Spleen (tissue), 11 donors: Measurements from ENCODE around the gene COL5A2. TPM values are rescaled to one million over a fixed set of nuclear protein-coding genes. Genes with fewer than 3 reads are reported as not detected.

Source experiments
- DNase-seq: peaks from one replicate; pipeline ENCODE4 v3.0.0-alpha.2; 2020
- H3K27ac ChIP-seq, 8 donors: fragments of 200-600 bp; sonication (generic) in 7 of 8; 1 replicate in 4 of 8; 2 replicates in 4 of 8; pipeline versions ENCODE4 v1.5.0 to v1.8.0; 2016 to 2021; ENCODE audit warnings: inconsistent platforms in 4 of 8, mild to moderate bottlenecking in 4 of 8, moderate library complexity in 1 of 8
- H3K27me3 ChIP-seq, 7 donors: fragments of 200-600 bp; sonication (generic) in 6 of 7; replicated peaks in 1 of 7; 1 replicate in 4 of 7; 2 replicates in 3 of 7; pipeline versions ENCODE4 v1.5.0 to v1.8.0; 2016 to 2021; ENCODE audit warnings: inconsistent platforms in 3 of 7, mild to moderate bottlenecking in 1 of 7
- H3K36me3 ChIP-seq, 6 donors: fragments of 200-600 bp; sonication (generic) in 5 of 6; 1 replicate in 4 of 6; 2 replicates in 2 of 6; pipeline versions ENCODE4 v1.5.0 to v1.8.0; 2016 to 2021; ENCODE audit warnings: inconsistent platforms in 2 of 6
- H3K4me1 ChIP-seq, 6 donors: fragments of 200-600 bp; sonication (generic) in 5 of 6; 1 replicate in 3 of 6; 2 replicates in 3 of 6; pipeline versions ENCODE4 v1.5.0 to v1.8.0; 2016 to 2021; ENCODE audit warnings: inconsistent platforms in 3 of 6
- H3K4me3 ChIP-seq, 8 donors: fragments of 200-600 bp; sonication (generic) in 7 of 8; 1 replicate in 4 of 8; 2 replicates in 4 of 8; pipeline versions ENCODE4 v1.5.0 to v1.8.0; 2016 to 2021; ENCODE audit warnings: inconsistent platforms in 4 of 8, mild to moderate bottlenecking in 4 of 8, moderate library complexity in 2 of 8
- H3K9me3 ChIP-seq, 8 donors: fragments of 200-600 bp; sonication (generic) in 7 of 8; 1 replicate in 4 of 8; 2 replicates in 4 of 8; pipeline versions ENCODE4 v1.5.0 to v1.8.0; 2016 to 2021; ENCODE audit warnings: inconsistent platforms in 4 of 8
- POLR2A ChIP-seq, 3 donors: fragments of 450-650 bp; IDR thresholded peaks; one replicate each; pipeline ENCODE4 v1.5.1; 2017; ENCODE audit warnings: antibody characterized with exemption in 3 of 3, mild to moderate bottlenecking in 1 of 3
- POLR2AphosphoS5 ChIP-seq, 3 donors: sonication (generic); formaldehyde crosslinking; IDR thresholded peaks; one replicate each; pipeline ENCODE4 v1.5.1; 2017; ENCODE audit warnings: antibody characterized with exemption in 3 of 3
- WGBS, 5 donors: extraction: QIAGEN DNeasy Blood & Tissue Kit in 3 of 5; methylation state at CpG; one replicate each; pipeline versions ENCODE4 v1.1.5 to v1.1.7; 2013 to 2018; 5-methylcytosine and 5-hydroxymethylcytosine counted together
- intact Hi-C: fragments of 100-400 bp; cut with DNase I; formaldehyde crosslinking; loops from one replicate; pipeline ENCODE4 v1.15.0; 2023; ENCODE audit warnings: low total_unique reads
- polyA plus RNA-seq, 3 donors: library from polyadenylated mRNA; stranded (reverse); fragments of 200-250 nt; gene quantifications; one replicate each; pipeline ENCODE4 v1.2.1, GENCODE V29; 2013
- total RNA-seq, 7 donors: library from RNA; depleted of rRNA in 3 of 7; stranded (reverse); fragments of >200 nt in 3 of 7; fragmentation: NEBNext Ultra II Directional in 4 of 7; extraction: Animal tissue kit (Norgen Biotek cat#: 25700) in 4 of 7; gene quantifications; one replicate each; pipeline versions ENCODE4 v1.1.0 to v1.2.1, GENCODE V29; 2016 to 2021
- TF ChIP-seq, protein P1 (sequence below), 11 experiments: fragments of 200-600 bp in 7 of 11; fragments of 450-650 bp in 4 of 11; sonication (generic) in 4 of 11; IDR thresholded peaks in 8 of 11; conservative IDR thresholded peaks in 3 of 11; 1 replicate in 7 of 11; 2 replicates in 4 of 11; pipeline versions ENCODE4 v1.4.0 to v1.8.0; 2016 to 2021; ENCODE audit warnings: antibody characterized with exemption in 11 of 11, inconsistent platforms in 4 of 11, mild to moderate bottlenecking in 1 of 11
- donor health status: healthy with polysubstance abuse.
- donor health status: DM: no; HTN: no; CAD: no; lungs with moderate emphysema.
- donor health status: DM: no; HTN: no; CAD: no.
- donor health status: Bipolar disorder and iron deficiency.
- donor health status: healthy.
- donor health status: DM: no; HTN: no; CAD: no.
- donor health status: DM: yes; HTN: yes; CAD: no.

COL5A2 gene
- total and polyA plus RNA-seq, 10 donors: 3.4 to 35.7 (median 16.3) TPM

DNA sequence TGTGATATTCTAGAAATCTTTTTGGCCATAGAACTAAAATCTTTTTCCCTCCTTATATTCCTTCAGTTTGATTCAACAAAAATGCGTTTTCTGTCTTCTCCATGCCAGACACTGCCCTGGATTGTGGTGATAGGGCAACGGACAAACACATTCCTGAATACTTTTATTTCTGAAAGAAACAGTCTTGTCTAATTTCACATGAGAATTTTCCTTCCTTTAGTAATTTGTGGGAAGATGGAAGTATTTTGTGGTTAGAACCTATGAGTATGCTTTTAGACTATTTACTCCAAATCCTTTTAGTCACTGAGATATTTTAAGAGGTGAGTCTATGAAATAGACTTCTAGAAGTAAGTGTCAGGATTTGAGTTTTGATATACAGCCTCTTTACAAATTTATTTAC, 49.6 kb downstream of the COL5A2 start:
- intact Hi-C loops: no loop called here
- Histone ChIP-seq H3K27me3 (no peaks in the 10 kb centered on the region), H3K9me3 (no peaks in the 10 kb centered on the region), H3K27ac (no peak overlapping the region), H3K36me3 (no peaks in the 10 kb centered on the region), H3K4me3 (no peak overlapping the region), H3K4me1 (no peaks in the 10 kb centered on the region)
- DNase-seq: no peak
- WGBS, 5 donors: 69 to 86% (median 77%) methylated on average over 2 of the region's 2 CpGs
- no peak for TF ChIP-seq POLR2A (IDR thresholded peaks at IDR 0.05)
- TF ChIP-seq, protein P1, sequence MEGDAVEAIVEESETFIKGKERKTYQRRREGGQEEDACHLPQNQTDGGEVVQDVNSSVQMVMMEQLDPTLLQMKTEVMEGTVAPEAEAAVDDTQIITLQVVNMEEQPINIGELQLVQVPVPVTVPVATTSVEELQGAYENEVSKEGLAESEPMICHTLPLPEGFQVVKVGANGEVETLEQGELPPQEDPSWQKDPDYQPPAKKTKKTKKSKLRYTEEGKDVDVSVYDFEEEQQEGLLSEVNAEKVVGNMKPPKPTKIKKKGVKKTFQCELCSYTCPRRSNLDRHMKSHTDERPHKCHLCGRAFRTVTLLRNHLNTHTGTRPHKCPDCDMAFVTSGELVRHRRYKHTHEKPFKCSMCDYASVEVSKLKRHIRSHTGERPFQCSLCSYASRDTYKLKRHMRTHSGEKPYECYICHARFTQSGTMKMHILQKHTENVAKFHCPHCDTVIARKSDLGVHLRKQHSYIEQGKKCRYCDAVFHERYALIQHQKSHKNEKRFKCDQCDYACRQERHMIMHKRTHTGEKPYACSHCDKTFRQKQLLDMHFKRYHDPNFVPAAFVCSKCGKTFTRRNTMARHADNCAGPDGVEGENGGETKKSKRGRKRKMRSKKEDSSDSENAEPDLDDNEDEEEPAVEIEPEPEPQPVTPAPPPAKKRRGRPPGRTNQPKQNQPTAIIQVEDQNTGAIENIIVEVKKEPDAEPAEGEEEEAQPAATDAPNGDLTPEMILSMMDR (IDR thresholded peaks at IDR 0.05 in 8 of 11, conservative IDR thresholded peaks at IDR 0.05 in 3 of 11): no peak
- TF ChIP-seq POLR2AphosphoS5 (IDR thresholded peaks at IDR 0.05): no peak

DNA sequence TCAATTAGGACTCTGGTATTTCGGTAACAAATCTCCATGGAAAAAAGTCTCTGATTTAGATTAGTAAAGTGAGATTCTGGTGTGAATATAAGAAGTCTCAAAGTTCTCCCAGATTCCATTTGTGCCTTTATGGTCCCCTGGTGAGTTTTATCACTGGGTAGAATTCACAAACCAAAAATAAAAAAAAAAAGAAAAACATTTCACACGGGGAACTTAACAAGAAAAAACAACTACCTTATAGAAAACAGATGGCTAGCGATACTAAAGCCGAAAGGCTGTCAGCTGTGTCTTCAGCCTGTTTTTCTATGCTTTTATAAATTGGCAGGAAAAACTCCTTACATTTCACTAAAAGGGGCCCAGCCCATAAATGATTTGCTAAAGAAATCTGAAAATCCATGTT, 50.6 kb downstream of the COL5A2 start:
- no peaks in the 10 kb centered on the region for H3K27me3 ChIP-seq
- intact Hi-C loops: no loop called here
- H3K27ac ChIP-seq: no peak overlapping the region

DNA sequence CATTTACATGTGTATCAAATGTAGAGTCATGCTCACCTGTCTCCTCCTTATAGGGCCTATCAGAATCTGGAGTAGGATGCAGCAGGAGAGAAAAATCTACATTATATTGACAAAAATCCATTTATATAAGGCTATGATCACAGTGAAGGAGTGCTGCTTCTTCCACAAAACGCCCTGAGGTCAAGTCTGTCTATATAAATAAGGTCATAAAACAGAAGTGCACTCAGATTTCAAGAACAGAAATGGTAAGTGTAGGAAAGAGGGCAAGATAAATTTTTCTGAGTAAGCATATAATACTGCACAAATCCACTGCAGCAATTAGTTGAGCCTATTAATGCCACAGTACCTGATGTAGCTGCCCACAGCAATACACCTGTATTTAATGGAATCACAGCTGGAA, 51.8 kb downstream of the COL5A2 start:
- Histone ChIP-seq H3K27ac (no peak overlapping the region), H3K4me3 (no peak overlapping the region), H3K9me3 (no peaks in the 10 kb centered on the region), H3K36me3 (no peaks in the 10 kb centered on the region), H3K27me3 (no peaks in the 10 kb centered on the region), H3K4me1 (no peaks in the 10 kb centered on the region)
- no peak for DNase-seq
- intact Hi-C loops: no loop called here
- 51 to 79% (median 66%) methylated on average over 1 of the region's 1 CpG for WGBS, 5 donors
- no peak for TF ChIP-seq POLR2AphosphoS5 (IDR thresholded peaks at IDR 0.05)
- TF ChIP-seq, protein P1 (IDR thresholded peaks at IDR 0.05 in 8 of 11, conservative IDR thresholded peaks at IDR 0.05 in 3 of 11): no peak
- no peak for TF ChIP-seq POLR2A (IDR thresholded peaks at IDR 0.05)

More for the DNA sequence above, 50.6 kb downstream of the COL5A2 start:
- no peak for TF ChIP-seq POLR2AphosphoS5 (IDR thresholded peaks at IDR 0.05)
- TF ChIP-seq, protein P1 (IDR thresholded peaks at IDR 0.05 in 8 of 11, conservative IDR thresholded peaks at IDR 0.05 in 3 of 11): no peak
- DNase-seq: no peak
- 83 to 90% (median 86%) methylated on average over 4 of the region's 4 CpGs for WGBS, 5 donors
- no peaks in the 10 kb centered on the region for H3K36me3 ChIP-seq
- H3K9me3 ChIP-seq: no peaks in the 10 kb centered on the region
- no peaks in the 10 kb centered on the region for H3K4me1 ChIP-seq
- H3K4me3 ChIP-seq: no peak overlapping the region

DNA sequence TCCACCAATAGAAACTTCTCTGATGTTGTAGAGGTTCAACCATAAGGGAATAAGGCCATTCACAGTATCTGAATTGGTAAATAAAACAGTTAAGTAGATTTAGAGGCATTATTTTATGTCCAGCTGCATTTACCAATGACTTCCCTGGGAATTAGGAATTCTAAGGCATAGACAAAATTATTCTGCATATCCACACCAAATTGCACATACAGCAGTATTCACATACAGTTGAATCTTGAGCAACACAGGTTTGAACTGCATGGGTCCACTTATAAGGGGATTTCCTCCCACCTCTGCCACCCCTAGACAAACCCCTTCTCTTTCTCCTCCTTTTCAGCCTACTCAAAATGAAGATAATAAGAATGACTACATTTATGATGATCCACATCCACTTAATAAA, 54.4 kb downstream of the COL5A2 start:
- no peak for DNase-seq
- H3K4me3 ChIP-seq: no peak overlapping the region
- H3K36me3 ChIP-seq: no peaks in the 10 kb centered on the region
- no peaks in the 10 kb centered on the region for H3K4me1 ChIP-seq
- H3K9me3 ChIP-seq: no peaks in the 10 kb centered on the region
- H3K27ac ChIP-seq: no peak overlapping the region
- TF ChIP-seq POLR2AphosphoS5 (IDR thresholded peaks at IDR 0.05) (no peak), POLR2A (IDR thresholded peaks at IDR 0.05) (no peak)
- TF ChIP-seq, protein P1 (IDR thresholded peaks at IDR 0.05 in 8 of 11, conservative IDR thresholded peaks at IDR 0.05 in 3 of 11): no peak
- intact Hi-C loops: no loop called here
- H3K27me3 ChIP-seq: no peaks in the 10 kb centered on the region
